H1 (cell line): Measurements from ENCODE around the gene ZNF469. TPM values are rescaled to one million over a fixed set of nuclear protein-coding genes. Genes with fewer than 3 reads are reported as not detected.

Source experiments
- CTCF ChIA-PET: fragments of 300-600 bp; sonication (Branson Sonifier 250); formaldehyde crosslinking; loops from one replicate; lab custom pipeline; 2021; ENCODE audit not compliant: partially characterized antibody; lab: Charles Lee
- POLR2A ChIA-PET: fragments of 300-600 bp; sonication (Branson Sonifier 250); formaldehyde crosslinking; loops from one replicate; lab custom pipeline; 2021; ENCODE audit warnings: inconsistent platforms; ENCODE audit not compliant: partially characterized antibody; lab: Charles Lee
- DNase-seq, 2 experiments: peaks; one replicate each; pipeline versions ENCODE4 v3.0.0 to v3.0.0-alpha.2; 2010 to 2022; ENCODE audit warnings: low spot score in 2 of 2, low read depth in 1 of 2, mixed read lengths in 1 of 2
- FAIRE-seq: peaks from 2 replicates; lab custom pipeline; 2011; peaks lifted over from hg19 to GRCh38; lab: Jason Lieb, UNC
- H2AFZ ChIP-seq: 2 replicates; pipeline ENCODE4 v1.8.1; 2012; ENCODE audit warnings: low read length, inconsistent platforms
- H2AK5ac ChIP-seq: 2 replicates; pipeline ENCODE4 v1.6.1; 2013; ENCODE audit warnings: low read depth, low read length
- H2BK120ac ChIP-seq: replicated peaks from 2 replicates; pipeline ENCODE3; 2013; ENCODE audit warnings: low read depth, low read length, inconsistent platforms
- H2BK12ac ChIP-seq: 2 replicates; pipeline ENCODE4 v1.6.1; 2013; ENCODE audit warnings: low read depth, low read length
- H2BK15ac ChIP-seq: 2 replicates; pipeline ENCODE4 v1.6.1; 2013; ENCODE audit warnings: low read length
- H2BK20ac ChIP-seq: 2 replicates; pipeline ENCODE4 v1.6.1; 2013; ENCODE audit warnings: low read length
- H2BK5ac ChIP-seq: 2 replicates; pipeline ENCODE4 v1.6.1; 2013; ENCODE audit warnings: low read depth, low read length
- H3K14ac ChIP-seq: 2 replicates; pipeline ENCODE4 v1.6.1; 2013; ENCODE audit warnings: inconsistent platforms; ENCODE audit not compliant: insufficient read length
- H3K18ac ChIP-seq: 2 replicates; pipeline ENCODE4 v1.6.1; 2013; ENCODE audit warnings: low read length; ENCODE audit errors: extremely low read depth
- H3K23ac ChIP-seq: 2 replicates; pipeline ENCODE4 v1.6.1; 2013; ENCODE audit warnings: inconsistent platforms; ENCODE audit not compliant: insufficient read length
- H3K23me2 ChIP-seq: 2 replicates; pipeline ENCODE4 v1.6.1; 2013; ENCODE audit warnings: low read depth, low read length
- H3K27ac ChIP-seq: 2 replicates; pipeline ENCODE4 v1.6.1; 2011; ENCODE audit warnings: low read depth, low read length, inconsistent platforms
- H3K27me3 ChIP-seq, 4 experiments: replicated peaks in 1 of 4; 1 replicate in 1 of 4; 2 replicates in 3 of 4; pipeline versions ENCODE4 v1.6.1 to v1.8.1; 2011 to 2013; ENCODE audit warnings: low read length in 3 of 4, mild to moderate bottlenecking in 3 of 4, inconsistent platforms in 2 of 4, mixed read lengths in 2 of 4, moderate library complexity in 1 of 4; ENCODE audit not compliant: control insufficient read depth in 3 of 4, insufficient read depth in 3 of 4; ENCODE audit errors: extremely low read depth in 1 of 4
- H3K36me3 ChIP-seq, 4 experiments: 2 replicates each; pipeline versions ENCODE4 v1.6.1 to v1.8.1; 2011 to 2013; ENCODE audit warnings: mild to moderate bottlenecking in 4 of 4, low read length in 3 of 4, moderate library complexity in 2 of 4, control low read depth in 1 of 4, inconsistent platforms in 1 of 4; ENCODE audit not compliant: insufficient read depth in 4 of 4, control insufficient read depth in 2 of 4
- H3K4ac ChIP-seq: replicated peaks from 2 replicates; pipeline ENCODE3; 2013; ENCODE audit warnings: low read length, low read depth, mixed read lengths, inconsistent platforms; ENCODE audit not compliant: insufficient read length
- H3K4me1 ChIP-seq, 4 experiments: replicated peaks in 1 of 4; 1 replicate in 1 of 4; 2 replicates in 3 of 4; pipeline versions ENCODE4 v1.6.1 to v1.8.1; 2011 to 2013; ENCODE audit warnings: low read length in 3 of 4, inconsistent platforms in 2 of 4, mixed read lengths in 1 of 4; ENCODE audit not compliant: insufficient read depth in 4 of 4, control insufficient read depth in 3 of 4
- H3K4me2 ChIP-seq, 2 experiments: 2 replicates each; pipeline versions ENCODE4 v1.6.1 to v1.8.1; 2011 to 2013; ENCODE audit warnings: low read depth in 2 of 2, low read length in 2 of 2, control low read depth in 1 of 2, inconsistent platforms in 1 of 2, mild to moderate bottlenecking in 1 of 2; ENCODE audit not compliant: insufficient read depth in 1 of 2
- H3K4me3 ChIP-seq, 4 experiments: fragments of 200-600, 300-600 bp in 1 of 4; sonication (generic), shearing (Covaris generic), sonication (Bioruptor Twin) in 1 of 4; 2 replicates each; pipeline versions ENCODE4 v1.5.1 to v1.8.1; 2011 to 2016; ENCODE audit warnings: low read length in 4 of 4, low read depth in 3 of 4, control low read depth in 2 of 4, inconsistent platforms in 2 of 4, mild to moderate bottlenecking in 2 of 4, mixed read lengths in 1 of 4, moderate library complexity in 1 of 4; ENCODE audit not compliant: insufficient read depth in 2 of 4; ENCODE audit errors: extremely low read depth in 1 of 4
- H3K56ac ChIP-seq: replicated peaks from 2 replicates; pipeline ENCODE3; 2013; ENCODE audit warnings: low read depth, mild to moderate bottlenecking, mixed read lengths, low read length, inconsistent platforms; ENCODE audit not compliant: insufficient read length
- H3K79me1 ChIP-seq: 2 replicates; pipeline ENCODE4 v1.6.1; 2013; ENCODE audit warnings: low read depth, low read length, control low read depth
- H3K79me2 ChIP-seq, 2 experiments: 2 replicates each; pipeline versions ENCODE4 v1.6.1 to v1.8.1; 2012 to 2013; ENCODE audit warnings: low read length in 2 of 2, mild to moderate bottlenecking in 2 of 2, inconsistent platforms in 1 of 2; ENCODE audit not compliant: insufficient read depth in 2 of 2, control insufficient read depth in 1 of 2
- H3K9ac ChIP-seq, 4 experiments: replicated peaks in 1 of 4; 1 replicate in 1 of 4; 2 replicates in 3 of 4; pipeline versions ENCODE4 v1.6.1 to v1.8.1; 2011 to 2013; ENCODE audit warnings: low read depth in 3 of 4, low read length in 3 of 4, control low read depth in 2 of 4, mild to moderate bottlenecking in 2 of 4, moderate library complexity in 2 of 4, inconsistent platforms in 1 of 4; ENCODE audit errors: extremely low read depth in 1 of 4
- H3K9me3 ChIP-seq, 2 experiments: 2 replicates each; pipeline versions ENCODE4 v1.6.1 to v1.8.1; 2012 to 2013; ENCODE audit warnings: mild to moderate bottlenecking in 2 of 2, moderate library complexity in 2 of 2, control low read depth in 1 of 2, inconsistent platforms in 1 of 2, low read depth in 1 of 2, low read length in 1 of 2, mixed read lengths in 1 of 2; ENCODE audit not compliant: insufficient read depth in 2 of 2
- H4K20me1 ChIP-seq, 2 experiments: replicated peaks in 1 of 2; 2 replicates each; pipeline versions ENCODE3 to v1.8.1; 2011 to 2013; ENCODE audit warnings: inconsistent platforms in 2 of 2, low read length in 2 of 2, mild to moderate bottlenecking in 1 of 2; ENCODE audit not compliant: insufficient read depth in 2 of 2, control insufficient read depth in 1 of 2
- H4K5ac ChIP-seq: 2 replicates; pipeline ENCODE4 v1.6.1; 2013; ENCODE audit warnings: low read length, low read depth, mixed read lengths, inconsistent platforms; ENCODE audit not compliant: insufficient read length
- H4K8ac ChIP-seq: 2 replicates; pipeline ENCODE4 v1.8.0; 2013; ENCODE audit warnings: mild to moderate bottlenecking, moderate library complexity, low read length, inconsistent platforms; ENCODE audit not compliant: insufficient read depth; ENCODE audit errors: extremely low read depth
- H4K91ac ChIP-seq: replicated peaks from 2 replicates; pipeline ENCODE3; 2013; ENCODE audit warnings: low read length, mixed read lengths, inconsistent platforms; ENCODE audit not compliant: insufficient read length
- CEBPB ChIP-seq: IDR thresholded peaks from 2 replicates; pipeline ENCODE4 v1.6.1; 2012; ENCODE audit warnings: low read depth, low read length
- CREB1 ChIP-seq: IDR thresholded peaks from 2 replicates; pipeline ENCODE4 v1.6.1; 2012; ENCODE audit warnings: inconsistent platforms
- CTBP2 ChIP-seq: IDR thresholded peaks from 2 replicates; pipeline ENCODE4 v1.7.0; 2011; ENCODE audit warnings: borderline replicate concordance, mild to moderate bottlenecking, moderate library complexity, mixed read lengths, low read length; ENCODE audit not compliant: insufficient read depth, insufficient read length
- GABPA ChIP-seq: IDR thresholded peaks from 2 replicates; pipeline ENCODE4 v1.6.1; 2011; ENCODE audit warnings: mild to moderate bottlenecking, low read length, moderate library complexity, borderline replicate concordance; ENCODE audit not compliant: insufficient read depth
- NANOG ChIP-seq: IDR thresholded peaks from 2 replicates; pipeline ENCODE4 v1.6.1; 2011; ENCODE audit warnings: low read length, low read depth, mild to moderate bottlenecking, inconsistent platforms; ENCODE audit not compliant: insufficient read depth, poor library complexity, severe bottlenecking
- ZNF274 ChIP-seq: IDR thresholded peaks from 2 replicates; pipeline ENCODE4 v1.7.0; 2012; ENCODE audit warnings: low read length, borderline replicate concordance; ENCODE audit errors: extremely low read depth
- WGBS, 2 experiments: shearing (Covaris generic) in 1 of 2; methylation state at CpG; one replicate each; pipeline versions ENCODE4 v1.1.6 to v1.1.7; 2013 to 2015; ENCODE audit warnings: low lambda C conversion rate in 2 of 2, mixed read lengths in 2 of 2, inconsistent platforms in 1 of 2, low coverage in 1 of 2, missing lambda C conversion rate in 1 of 2; ENCODE audit not compliant: insufficient replicate concordance in 2 of 2, insufficient coverage in 1 of 2, insufficient read length in 1 of 2; ENCODE audit errors: extremely low coverage in 1 of 2, missing lambda C conversion rate in 1 of 2; 5-methylcytosine and 5-hydroxymethylcytosine counted together
- polyA plus RNA-seq, 7 experiments: library from polyadenylated mRNA; depleted of rRNA in 3 of 7; stranded (reverse) in 5 of 7; unstranded in 2 of 7; fragments of >200 nt in 5 of 7; fragments of 200-250 nt in 2 of 7; gene quantifications; 1 replicate in 5 of 7; 2 replicates in 1 of 7; 4 replicates in 1 of 7; pipeline versions ENCODE4 v1.2.1 to v1.2.3, GENCODE V29; 2011 to 2013; ENCODE audit warnings: missing spikeins in 2 of 7, mixed read lengths in 2 of 7
- total RNA-seq: library from RNA; stranded (reverse); fragmentation: NEBNext Ultra II Directional; extraction: Animal tissue kit (Norgen Biotek cat#: 25700); gene quantifications from 2 replicates; pipeline ENCODE4 v1.2.1, GENCODE V29; 2021
- TF ChIP-seq, protein P1 (sequence below): IDR thresholded peaks from 2 replicates; pipeline ENCODE4 v1.6.1; 2012; ENCODE audit warnings: inconsistent platforms
- TF ChIP-seq, protein P2 (sequence below): IDR thresholded peaks from 2 replicates; pipeline ENCODE4 v1.6.1; 2011; ENCODE audit warnings: low read depth, mild to moderate bottlenecking, low read length; ENCODE audit not compliant: insufficient read depth

Gene ZNF469
- total and polyA plus RNA-seq, 2 of the 8 experiments (the other 6 are each of a cell fraction or from before 2014, with no cell fraction given): 0.30 to 1.8 TPM

DNA sequence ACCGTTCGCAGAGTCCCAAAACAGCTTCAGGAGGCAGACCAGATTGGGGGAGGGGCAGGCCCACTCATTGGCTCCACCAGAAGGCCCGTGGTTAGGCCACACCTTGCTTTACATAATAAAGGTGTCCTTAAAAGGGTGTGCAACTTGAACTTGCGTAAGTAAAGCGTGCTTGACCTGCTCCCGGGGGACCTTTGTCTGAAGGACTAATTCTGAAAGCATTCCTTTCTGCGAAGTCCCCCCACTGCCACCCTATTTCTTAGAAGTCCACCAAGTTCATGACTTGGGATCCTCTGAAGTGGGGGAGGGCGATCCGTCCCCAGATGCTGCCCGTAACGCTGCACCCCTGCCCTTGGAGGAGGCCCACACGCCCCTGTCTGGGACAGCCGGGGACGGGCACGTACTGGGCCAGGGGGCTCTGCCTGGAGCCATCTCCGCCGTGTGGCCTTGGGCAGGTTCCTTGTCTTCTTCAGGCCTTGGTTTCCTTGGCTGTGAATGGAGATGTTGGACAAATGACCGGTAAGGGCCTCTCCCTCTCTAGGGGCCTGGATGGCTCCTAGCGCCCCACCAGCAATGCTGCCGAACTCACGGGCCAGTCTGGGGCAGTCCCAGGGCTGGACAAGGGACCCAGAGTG is 823 bp upstream of the ZNF469 start:
- peak overlapping the region; percentile 88; the same call in 1 of the 2 replicates for H2BK12ac ChIP-seq
- peak overlapping the region; percentile 49 to 58 for H3K4me2 ChIP-seq
- DNase-seq (peak in 1 of 2 experiments; percentile 33), FAIRE-seq (no peak)
- H4K8ac ChIP-seq: no peak overlapping the region; the same call in 1 of the 2 replicates
- H3K4ac ChIP-seq: peak overlapping the region; percentile 92
- peaks cover 10% of the 10 kb centered on the region for H3K23me2 ChIP-seq
- no peak overlapping the region for H4K5ac ChIP-seq
- peak overlapping the region; percentile 92; the same call in 1 of the 2 replicates for H2BK20ac ChIP-seq
- H3K14ac ChIP-seq: no peak overlapping the region
- peaks cover 0 to 17% of the 10 kb centered on the region in 2 experiments for H4K20me1 ChIP-seq
- 60% methylated on average over 21 of the region's 21 CpGs; no CpG with 5 or more reads in 1 of the 2 experiments for WGBS, 2 experiments
- H3K27me3 ChIP-seq: peaks cover 21 to 39% (median 34%) of the 10 kb centered on the region in 4 experiments
- 0 out of 4 replicates have a peak, but pooled peaks cover 0 to 6% of the 10 kb centered on the region in 2 experiments for H3K9me3 ChIP-seq
- peak overlapping the region; percentile 50 for H2BK120ac ChIP-seq
- peak overlapping the region; percentile 57 for H4K91ac ChIP-seq
- no peak overlapping the region for H3K56ac ChIP-seq
- H3K4me3 ChIP-seq: peak overlapping the region in 2 of 4 experiments; percentile 12 to 19; a peak in 2 of 8 replicates
- no peak overlapping the region for H3K9ac ChIP-seq
- no peaks in the 10 kb centered on the region for H3K79me1 ChIP-seq
- H3K23ac ChIP-seq: no peak overlapping the region
- H3K4me1 ChIP-seq: peaks cover 6 to 27% (median 20%) of the 10 kb centered on the region in 4 experiments
- no peaks in the 10 kb centered on the region for H3K36me3 ChIP-seq
- H2AK5ac ChIP-seq: peak overlapping the region; percentile 94; the same call in 1 of the 2 replicates
- CTCF ChIA-PET: no interaction called here
- H3K18ac ChIP-seq: peak overlapping the region; percentile 71
- H2AFZ ChIP-seq: no peak overlapping the region
- POLR2A ChIA-PET: no interaction called here
- peak overlapping the region; percentile 40; the same call in 1 of the 2 replicates for H2BK15ac ChIP-seq
- no peaks in the 10 kb centered on the region for H3K79me2 ChIP-seq
- H2BK5ac ChIP-seq: peak overlapping the region; percentile 83; the same call in 1 of the 2 replicates
- H3K27ac ChIP-seq: no peak overlapping the region
- TF ChIP-seq, protein P1, sequence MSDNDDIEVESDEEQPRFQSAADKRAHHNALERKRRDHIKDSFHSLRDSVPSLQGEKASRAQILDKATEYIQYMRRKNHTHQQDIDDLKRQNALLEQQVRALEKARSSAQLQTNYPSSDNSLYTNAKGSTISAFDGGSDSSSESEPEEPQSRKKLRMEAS: peak; percentile 28; the same call in 1 of the 2 replicates
- TF ChIP-seq NANOG (peak; percentile 29), ZNF274 (no peak), CEBPB (peak; percentile 68), CTBP2 (peak; percentile 69), CREB1 (0 out of 2 replicates have a peak, but pooled peaks have one; percentile 11), GABPA (no peak)
- TF ChIP-seq, protein P2, sequence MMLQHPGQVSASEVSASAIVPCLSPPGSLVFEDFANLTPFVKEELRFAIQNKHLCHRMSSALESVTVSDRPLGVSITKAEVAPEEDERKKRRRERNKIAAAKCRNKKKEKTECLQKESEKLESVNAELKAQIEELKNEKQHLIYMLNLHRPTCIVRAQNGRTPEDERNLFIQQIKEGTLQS: no peak
